ENCODE results near the gene ANKZF1. TPM values are rescaled to one million over a fixed set of nuclear protein-coding genes. Genes with fewer than 3 reads are reported as not detected.
A peak's percentile ranks its signal among the peaks of the same experiment; 100 is the strongest.

ANKZF1 gene, protein sequence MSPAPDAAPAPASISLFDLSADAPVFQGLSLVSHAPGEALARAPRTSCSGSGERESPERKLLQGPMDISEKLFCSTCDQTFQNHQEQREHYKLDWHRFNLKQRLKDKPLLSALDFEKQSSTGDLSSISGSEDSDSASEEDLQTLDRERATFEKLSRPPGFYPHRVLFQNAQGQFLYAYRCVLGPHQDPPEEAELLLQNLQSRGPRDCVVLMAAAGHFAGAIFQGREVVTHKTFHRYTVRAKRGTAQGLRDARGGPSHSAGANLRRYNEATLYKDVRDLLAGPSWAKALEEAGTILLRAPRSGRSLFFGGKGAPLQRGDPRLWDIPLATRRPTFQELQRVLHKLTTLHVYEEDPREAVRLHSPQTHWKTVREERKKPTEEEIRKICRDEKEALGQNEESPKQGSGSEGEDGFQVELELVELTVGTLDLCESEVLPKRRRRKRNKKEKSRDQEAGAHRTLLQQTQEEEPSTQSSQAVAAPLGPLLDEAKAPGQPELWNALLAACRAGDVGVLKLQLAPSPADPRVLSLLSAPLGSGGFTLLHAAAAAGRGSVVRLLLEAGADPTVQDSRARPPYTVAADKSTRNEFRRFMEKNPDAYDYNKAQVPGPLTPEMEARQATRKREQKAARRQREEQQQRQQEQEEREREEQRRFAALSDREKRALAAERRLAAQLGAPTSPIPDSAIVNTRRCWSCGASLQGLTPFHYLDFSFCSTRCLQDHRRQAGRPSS
- polyA plus RNA-seq (2013, experiment 1 of 2) = 15.6 TPM
- 14.5 TPM for polyA plus RNA-seq (2013, experiment 2 of 2)

DNA sequence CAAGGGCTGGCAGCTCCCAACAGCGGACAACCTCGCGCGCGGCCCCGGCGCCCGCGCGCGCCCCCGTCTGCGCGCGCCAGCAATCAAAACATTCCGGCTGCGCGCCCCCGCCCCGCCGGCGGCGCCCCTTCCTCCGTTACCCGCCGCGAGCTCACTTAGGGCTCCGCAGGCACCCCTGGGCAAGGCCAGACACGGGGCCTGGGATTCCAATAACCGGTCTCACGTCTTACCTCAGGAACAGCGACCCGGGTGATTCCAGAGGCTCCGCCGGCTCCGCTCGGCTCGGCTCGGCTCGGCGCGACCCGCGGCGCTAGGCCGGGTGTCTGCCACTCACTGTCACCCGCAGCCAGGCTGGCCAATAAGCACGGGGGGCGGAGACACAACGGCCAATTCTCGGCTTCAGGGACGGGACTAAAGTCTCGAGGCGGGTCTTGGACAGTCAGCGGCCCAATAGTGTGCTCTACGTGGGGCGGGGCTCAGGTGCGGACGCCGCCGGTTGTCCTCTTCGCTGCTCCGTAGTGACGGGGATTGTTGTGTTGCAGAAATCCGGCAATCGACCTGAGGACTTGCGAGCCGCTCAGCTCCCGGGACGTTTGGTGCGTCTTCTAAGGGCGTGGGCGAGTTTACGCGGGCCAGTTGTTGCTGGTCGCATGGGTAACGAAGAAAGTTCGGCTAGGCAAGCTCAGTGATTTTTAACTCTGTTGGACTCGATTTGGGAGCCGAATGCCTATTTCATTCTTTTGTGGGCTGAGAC, at the start of gene ANKZF1, which contains the start of gene ATG9A:
TSS of gene ANKZF1 (plus strand) at position 502 of the 754 bp plus-strand sequence. CDS start 452 bp downstream, outside the sequence.
TSS of gene ATG9A (minus strand) at position 332 of the 754 bp plus-strand sequence. CDS start 1,612 bp downstream, outside the sequence.
- Histone ChIP-seq H3K4me3 (ENCODE audit: insufficient read depth in 1 of 2, low read depth in 1 of 2, low read length in 2 of 2) (peak within 1 kb of the TSS; percentile 83 to 94), H2AK5ac (ENCODE audit: low read length, severe bottlenecking) (no peak within 1 kb of the TSS), H3K27me3 (ENCODE audit: control insufficient read depth in 1 of 2, insufficient read depth in 1 of 2, low read length in 2 of 2) (no peaks in the 10 kb centered on the region), H3K79me1 (replicated peaks; ENCODE audit: low read length, poor library complexity, severe bottlenecking) (peaks cover 48% of the 10 kb centered on the region), H2BK5ac (ENCODE audit: low read depth, low read length, poor library complexity, severe bottlenecking) (peak within 1 kb of the TSS; percentile 67), H3K9me3 (ENCODE audit: control insufficient read depth, low read length) (no peaks in the 10 kb centered on the region), H3K4ac (ENCODE audit: low read depth in 1 of 2, low read length in 2 of 2) (peak within 1 kb of the TSS; percentile 0 to 93), H4K8ac (ENCODE audit: low read length) (peak within 1 kb of the TSS; percentile 91), H3K9ac (ENCODE audit: low read length) (peak within 1 kb of the TSS; percentile 96), H2BK15ac (ENCODE audit: low read depth, poor library complexity, severe bottlenecking) (peak within 1 kb of the TSS; percentile 68), H3K27ac (ENCODE audit: low read length, poor library complexity, severe bottlenecking) (peak within 1 kb of the TSS; percentile 88), H3K4me1 (ENCODE audit: control insufficient read depth, insufficient read depth, low read depth, low read length) (peaks cover 12% of the 10 kb centered on the region), H3K23ac (ENCODE audit: low read length in 2 of 2) (peak within 1 kb of the TSS in 1 of 2 experiments; percentile 90), H3K14ac (ENCODE audit: low read length in 2 of 2) (peak within 1 kb of the TSS in 1 of 2 experiments; percentile 99), H3K4me2 (ENCODE audit: low read length, poor library complexity, severe bottlenecking) (peak within 1 kb of the TSS; percentile 98), H2BK120ac (ENCODE audit: low read depth, low read length) (peak within 1 kb of the TSS; percentile 83), H3K18ac (ENCODE audit: low read depth in 1 of 2, low read length in 2 of 2) (peak within 1 kb of the TSS; percentile 61 to 79), H3K36me3 (ENCODE audit: control insufficient read depth in 1 of 2, insufficient read depth in 2 of 2, low read depth in 1 of 2, low read length in 2 of 2) (peaks cover 37 to 54% of the 10 kb centered on the region in 2 experiments), H2BK12ac (ENCODE audit: low read length in 2 of 2) (peak within 1 kb of the TSS in 1 of 2 experiments; percentile 75), H4K91ac (ENCODE audit: low read length) (peak within 1 kb of the TSS; percentile 84), H2AFZ (ENCODE audit: low read depth, low read length) (peak within 1 kb of the TSS; percentile 81)
- DNase-seq = peak; percentile 99
- whole genome bisulfite sequencing = under 1% methylated on average over 80 of the region's 80 CpGs

DNA sequence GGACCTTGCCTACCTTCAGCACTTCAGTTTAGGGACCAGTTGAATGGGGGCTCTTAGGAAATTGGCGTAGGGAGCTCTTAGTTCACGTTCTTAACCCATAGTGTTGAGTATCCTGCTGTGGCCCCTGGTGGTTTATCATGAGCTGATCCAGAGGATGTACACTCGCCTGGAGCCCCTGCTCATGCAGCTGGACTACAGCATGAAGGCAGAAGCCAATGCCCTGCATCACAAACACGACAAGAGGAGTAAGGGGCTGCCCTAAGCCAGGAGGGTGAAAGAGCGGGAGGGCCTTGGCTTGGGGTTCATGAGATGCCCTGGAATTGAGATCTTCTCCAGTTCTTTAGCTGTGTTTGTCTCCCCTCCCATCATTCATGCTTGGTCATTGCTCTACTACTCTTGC, 48.6 kb upstream of the ANKZF1 start:
- H2BK12ac ChIP-seq (ENCODE audit: low read length in 2 of 2) = no peak overlapping the region
- H4K91ac ChIP-seq (ENCODE audit: low read length) = no peak overlapping the region
- no peak overlapping the region for H2BK15ac ChIP-seq (ENCODE audit: low read depth, poor library complexity, severe bottlenecking)
- H2AK5ac ChIP-seq (ENCODE audit: low read length, severe bottlenecking) = no peak overlapping the region
- H3K4me3 ChIP-seq (ENCODE audit: insufficient read depth in 1 of 2, low read depth in 1 of 2, low read length in 2 of 2) = no peak overlapping the region
- peaks cover 34% of the 10 kb centered on the region for H3K79me1 ChIP-seq (replicated peaks; ENCODE audit: low read length, poor library complexity, severe bottlenecking)
- H3K9ac ChIP-seq (ENCODE audit: low read length) = no peak overlapping the region
- H3K36me3 ChIP-seq (ENCODE audit: control insufficient read depth in 1 of 2, insufficient read depth in 2 of 2, low read depth in 1 of 2, low read length in 2 of 2) = peaks cover 44 to 65% of the 10 kb centered on the region in 2 experiments
- H3K4me2 ChIP-seq (ENCODE audit: low read length, poor library complexity, severe bottlenecking) = no peak overlapping the region
- H3K23ac ChIP-seq (ENCODE audit: low read length in 2 of 2) = no peak overlapping the region
- H4K8ac ChIP-seq (ENCODE audit: low read length) = no peak overlapping the region
- no peak overlapping the region for H2AFZ ChIP-seq (ENCODE audit: low read depth, low read length)
- no peak overlapping the region for H2BK120ac ChIP-seq (ENCODE audit: low read depth, low read length)
- no peaks in the 10 kb centered on the region for H3K27me3 ChIP-seq (ENCODE audit: control insufficient read depth in 1 of 2, insufficient read depth in 1 of 2, low read length in 2 of 2)
- no peak overlapping the region for H3K14ac ChIP-seq (ENCODE audit: low read length in 2 of 2)
- no peak overlapping the region for H3K27ac ChIP-seq (ENCODE audit: low read length, poor library complexity, severe bottlenecking)
- H3K18ac ChIP-seq (ENCODE audit: low read depth in 1 of 2, low read length in 2 of 2) = no peak overlapping the region
- WGBS = 93% methylated on average over 5 of the region's 5 CpGs
- H2BK5ac ChIP-seq (ENCODE audit: low read depth, low read length, poor library complexity, severe bottlenecking) = no peak overlapping the region
- peak overlapping the region in 1 of 2 experiments; percentile 6 for H3K4ac ChIP-seq (ENCODE audit: low read depth in 1 of 2, low read length in 2 of 2)
- H3K9me3 ChIP-seq (ENCODE audit: control insufficient read depth, low read length) = no peaks in the 10 kb centered on the region
- H3K4me1 ChIP-seq (ENCODE audit: control insufficient read depth, insufficient read depth, low read depth, low read length) = peaks cover 9% of the 10 kb centered on the region
- no peak for DNase-seq

DNA sequence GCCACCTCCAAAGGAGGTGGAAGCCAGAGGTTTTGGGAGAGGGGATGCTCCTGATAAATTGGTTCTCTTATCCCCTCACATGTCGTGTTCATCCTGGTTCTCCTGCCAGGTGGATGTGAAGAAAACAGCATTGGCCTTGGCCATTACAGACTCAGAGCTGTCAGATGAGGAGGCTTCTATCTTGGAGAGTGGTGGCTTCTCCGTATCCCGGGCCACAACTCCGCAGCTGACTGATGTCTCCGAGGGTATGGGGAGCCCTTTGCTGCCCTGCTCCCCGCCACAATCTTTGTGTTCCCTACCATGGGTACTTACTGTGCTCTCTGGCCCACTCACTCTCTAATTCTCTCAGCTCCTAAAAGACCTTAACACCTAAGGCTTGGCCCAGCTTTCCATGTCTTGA, 48.1 kb upstream of the ANKZF1 start:
- no peaks in the 10 kb centered on the region for H3K9me3 ChIP-seq (ENCODE audit: control insufficient read depth, low read length)
- no peak overlapping the region for H3K4ac ChIP-seq (ENCODE audit: low read depth in 1 of 2, low read length in 2 of 2)
- no peaks in the 10 kb centered on the region for H3K27me3 ChIP-seq (ENCODE audit: control insufficient read depth in 1 of 2, insufficient read depth in 1 of 2, low read length in 2 of 2)
- H3K23ac ChIP-seq (ENCODE audit: low read length in 2 of 2) = no peak overlapping the region
- no peak overlapping the region for H3K9ac ChIP-seq (ENCODE audit: low read length)
- peaks cover 34% of the 10 kb centered on the region for H3K79me1 ChIP-seq (replicated peaks; ENCODE audit: low read length, poor library complexity, severe bottlenecking)
- no peak overlapping the region for H3K27ac ChIP-seq (ENCODE audit: low read length, poor library complexity, severe bottlenecking)
- H3K14ac ChIP-seq (ENCODE audit: low read length in 2 of 2) = no peak overlapping the region
- H2AFZ ChIP-seq (ENCODE audit: low read depth, low read length) = no peak overlapping the region
- no peak overlapping the region for H3K4me3 ChIP-seq (ENCODE audit: insufficient read depth in 1 of 2, low read depth in 1 of 2, low read length in 2 of 2)
- H4K8ac ChIP-seq (ENCODE audit: low read length) = no peak overlapping the region
- no peak overlapping the region for H2AK5ac ChIP-seq (ENCODE audit: low read length, severe bottlenecking)
- no peak overlapping the region for H2BK12ac ChIP-seq (ENCODE audit: low read length in 2 of 2)
- H3K4me1 ChIP-seq (ENCODE audit: control insufficient read depth, insufficient read depth, low read depth, low read length) = peaks cover 8% of the 10 kb centered on the region
- 94% methylated on average over 6 of the region's 6 CpGs for WGBS
- H2BK5ac ChIP-seq (ENCODE audit: low read depth, low read length, poor library complexity, severe bottlenecking) = no peak overlapping the region
- no peak overlapping the region for H2BK120ac ChIP-seq (ENCODE audit: low read depth, low read length)
- peaks cover 44 to 67% of the 10 kb centered on the region in 2 experiments for H3K36me3 ChIP-seq (ENCODE audit: control insufficient read depth in 1 of 2, insufficient read depth in 2 of 2, low read depth in 1 of 2, low read length in 2 of 2)
- no peak overlapping the region for H2BK15ac ChIP-seq (ENCODE audit: low read depth, poor library complexity, severe bottlenecking)
- H3K18ac ChIP-seq (ENCODE audit: low read depth in 1 of 2, low read length in 2 of 2) = no peak overlapping the region
- no peak overlapping the region for H4K91ac ChIP-seq (ENCODE audit: low read length)
- no peak overlapping the region for H3K4me2 ChIP-seq (ENCODE audit: low read length, poor library complexity, severe bottlenecking)
- no peak for DNase-seq
